Placental epithelial cell (primary cell): Measurements from ENCODE around the gene CPHXL2. TPM values are rescaled to one million over a fixed set of nuclear protein-coding genes. Genes with fewer than 3 reads are reported as not detected.

Source experiments
- small RNA-seq: library from RNA; depleted of rRNA; stranded (forward); fragments of <200 nt; gene quantifications from one replicate; pipeline ENCODE3, GENCODE V24; 2012
- total RNA-seq: library from RNA; depleted of rRNA; stranded (reverse); fragments of >200 nt; gene quantifications from 2 replicates; pipeline ENCODE4 v1.2.3, GENCODE V29; 2012

CPHXL2 gene
- total RNA-seq, result not detected in 2 replicates

GRCh38 chr16:75676909-75677308 is at the start of gene CPHXL2:
CPHXL2 (minus strand) TSS chr16:75677009; CDS start chr16:75676999, 10 bp downstream.

GRCh38 chr16:75726390-75726789 is 49.6 kb upstream of the CPHXL2 start, which contains the start of gene CPHXL:
CPHXL (minus strand) TSS chr16:75726490; CDS start chr16:75726442, 48 bp downstream.

GRCh38 chr16:75701361-75701760 is 24.6 kb upstream of the CPHXL2 start, which contains the start of gene DUXB:
DUXB (minus strand) TSS chr16:75701461; CDS start chr16:75701418, 43 bp downstream.

GRCh38 chr16:75647492-75648264 is 29.1 kb downstream of the CPHXL2 start, which contains the start of the genes KARS1 and TERF2IP:
KARS1 (minus strand) TSS chr16:75647665; CDS start chr16:75647639, 26 bp downstream.
TERF2IP (plus strand) TSS chr16:75647773; CDS start chr16:75647883, 110 bp downstream.

GRCh38 chr16:75622761-75623605 is 53.8 kb downstream of the CPHXL2 start, which contains the start of gene ADAT1:
ADAT1 (minus strand) TSS chr16:75623281; CDS start chr16:75620799, 2,482 bp downstream.

Small RNAs within 50 kb of the gene (small RNA-seq; reads per million reads assigned to genes)
- gene RN7SL520P, result not detected

Other genes with a start within 250 kb of the CPHXL2 start
- gene CFDP1, start 243.5 kb downstream of the CPHXL2 start, total RNA-seq, result 26.8 and 40.8 TPM in 2 replicates
- 11.4 and 12.7 TPM in 2 replicates for gene TMEM170A, start 212.3 kb downstream of the CPHXL2 start, total RNA-seq
- gene CHST6, start 181.6 kb downstream of the CPHXL2 start, total RNA-seq, result 0.33 and 0.79 TPM in 2 replicates
- gene CHST5, start 140.9 kb downstream of the CPHXL2 start, total RNA-seq, result not detected in 2 replicates
- 9.7 and 15.3 TPM in 2 replicates for gene TMEM231, start 120.8 kb downstream of the CPHXL2 start, total RNA-seq
- 32.3 and 46.7 TPM in 2 replicates for gene GABARAPL2, start 110.6 kb downstream of the CPHXL2 start, total RNA-seq
- gene ADAT1, start 53.7 kb downstream of the CPHXL2 start, total RNA-seq, result 52.2 and 64.9 TPM in 2 replicates
- gene KARS1, start 29.3 kb downstream of the CPHXL2 start, total RNA-seq, result 102 and 147 TPM in 2 replicates
- 25.6 and 29.1 TPM in 2 replicates for gene TERF2IP, start 29.2 kb downstream of the CPHXL2 start, total RNA-seq
- gene DUXB, start 24.5 kb upstream of the CPHXL2 start, total RNA-seq, result not detected in 2 replicates
- not detected in 2 replicates for gene CPHXL, start 49.5 kb upstream of the CPHXL2 start, total RNA-seq